ENCODE data around the gene NGLY1.

NGLY1 gene

GRCh38 chr3:25782938-25783660 is at the start of gene NGLY1:
Gene NGLY1 (minus strand): TSS chr3:25783443. CDS start chr3:25783390, 53 bp downstream.
- peak; percentile 87 for DNase-seq

DNA sequence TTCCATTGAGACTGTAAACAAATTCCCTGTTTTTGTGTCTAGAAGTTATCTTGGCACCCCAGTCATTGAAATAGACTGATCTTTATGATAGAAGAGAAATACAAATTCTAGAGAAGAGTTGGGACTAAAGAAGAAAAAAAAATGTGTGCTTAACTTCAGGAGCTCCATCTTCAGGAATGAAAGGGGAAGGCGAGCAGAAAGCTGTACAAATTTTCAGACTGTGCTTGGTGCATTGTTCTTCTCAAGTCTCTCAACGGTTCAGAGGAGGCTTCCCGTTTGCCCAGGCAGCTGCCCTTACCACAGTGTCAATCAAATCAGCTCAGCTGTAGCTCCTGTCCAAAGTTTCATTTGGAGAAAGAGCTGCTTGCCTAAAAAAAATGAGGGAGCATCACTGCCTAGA is 48.3 kb upstream of the NGLY1 start:
- no peak for DNase-seq

- DNase-seq, result peak; percentile 57
These were observed 47.4 kb upstream of the NGLY1 start for GRCh38 chr3:25830373-25831280.

- DNase-seq, result no peak
These were observed 43.3 kb upstream of the NGLY1 start for GRCh38 chr3:25826510-25826909.

- DNase-seq, result no peak
These were observed 40.1 kb upstream of the NGLY1 start for GRCh38 chr3:25823314-25823713.

GRCh38 chr3:25821746-25822573 is 38.7 kb upstream of the NGLY1 start:
- no peak for DNase-seq

GRCh38 chr3:25820816-25821486 is 37.7 kb upstream of the NGLY1 start:
- no peak for DNase-seq

DNA sequence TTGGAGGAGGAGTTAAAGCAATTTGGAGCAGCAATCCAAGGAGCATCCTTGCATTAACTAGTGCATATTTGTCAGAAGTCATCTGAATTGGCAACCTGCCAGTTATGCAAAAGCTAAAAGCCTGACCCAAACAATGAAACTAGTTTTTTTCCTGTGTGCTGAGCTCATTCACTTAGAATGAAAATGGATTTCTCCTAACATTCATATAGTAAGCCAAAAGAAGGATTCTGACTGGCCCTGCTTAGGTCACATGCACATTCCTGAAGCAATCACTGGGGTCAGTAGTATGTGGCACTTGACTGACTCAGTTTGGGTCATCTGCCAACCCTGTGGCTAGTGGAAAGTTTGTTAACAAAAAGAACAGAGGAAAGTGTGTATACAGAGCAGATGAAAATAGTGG is 37.1 kb upstream of the NGLY1 start:
- DNase-seq, result peak; percentile 20

DNA sequence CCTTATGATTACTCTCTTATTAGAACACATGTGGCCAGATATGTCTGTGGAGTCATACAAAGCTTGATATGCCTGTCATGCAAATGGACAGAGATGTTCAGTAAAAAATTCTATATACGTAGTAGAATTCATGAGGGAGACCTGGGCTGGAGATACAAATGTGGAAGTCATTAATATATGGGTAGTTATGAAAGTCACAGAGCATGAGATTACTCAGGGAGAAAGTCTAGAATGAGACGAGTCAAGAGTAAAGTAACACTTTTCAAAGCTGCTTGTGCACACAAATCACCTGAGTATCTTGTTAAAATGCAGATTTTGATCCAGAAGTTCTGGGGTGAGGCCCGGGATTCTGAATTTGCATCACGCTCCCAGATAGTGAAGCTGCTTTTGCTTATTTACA is 35.1 kb upstream of the NGLY1 start:
- DNase-seq, result no peak

GRCh38 chr3:25817638-25818037 is 34.4 kb upstream of the NGLY1 start:
- DNase-seq, result no peak

- DNase-seq, result no peak
These were observed 33.9 kb upstream of the NGLY1 start for GRCh38 chr3:25817107-25817506.

DNA sequence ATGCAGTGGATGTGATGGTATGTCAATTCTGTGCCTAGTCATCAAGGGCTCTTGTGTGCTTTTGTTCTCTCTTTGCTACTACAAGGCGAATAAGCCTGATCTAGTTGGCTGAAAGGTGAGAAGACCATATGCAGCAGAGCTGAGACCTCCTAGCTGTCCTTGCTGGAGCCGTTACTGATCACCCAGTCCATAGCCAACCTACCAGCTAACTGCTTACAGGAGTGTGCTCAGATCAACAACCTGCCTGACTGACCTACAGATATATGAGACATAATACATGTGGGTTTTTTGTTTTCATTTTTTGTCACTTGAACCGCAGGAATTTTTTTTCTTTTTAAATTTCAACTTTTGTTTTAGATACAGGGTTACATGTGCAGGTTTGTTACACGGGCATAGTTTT is 29.4 kb upstream of the NGLY1 start:
- DNase-seq, result no peak

GRCh38 chr3:25804676-25805075 is 21.4 kb upstream of the NGLY1 start:
- no peak for DNase-seq

DNA sequence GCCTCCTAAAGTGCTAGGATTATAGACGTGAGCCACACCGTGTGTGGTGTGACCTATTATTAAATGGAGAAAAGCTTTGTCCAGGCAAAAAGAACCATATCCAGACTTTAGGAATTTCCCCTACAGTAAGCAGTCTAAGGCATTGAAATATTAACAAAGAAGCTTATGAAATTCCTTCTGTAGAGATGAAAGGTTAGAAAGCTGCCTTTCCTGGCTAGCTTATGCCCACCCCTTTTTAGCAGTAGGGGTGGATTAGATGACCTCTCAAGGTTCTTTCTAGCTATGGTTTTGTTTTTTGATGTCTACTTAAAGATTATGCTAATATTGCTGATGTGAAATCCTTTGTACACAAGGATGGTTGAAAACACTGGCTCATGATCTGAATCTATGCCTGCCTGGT is 20.6 kb upstream of the NGLY1 start:
- no peak for DNase-seq

DNA sequence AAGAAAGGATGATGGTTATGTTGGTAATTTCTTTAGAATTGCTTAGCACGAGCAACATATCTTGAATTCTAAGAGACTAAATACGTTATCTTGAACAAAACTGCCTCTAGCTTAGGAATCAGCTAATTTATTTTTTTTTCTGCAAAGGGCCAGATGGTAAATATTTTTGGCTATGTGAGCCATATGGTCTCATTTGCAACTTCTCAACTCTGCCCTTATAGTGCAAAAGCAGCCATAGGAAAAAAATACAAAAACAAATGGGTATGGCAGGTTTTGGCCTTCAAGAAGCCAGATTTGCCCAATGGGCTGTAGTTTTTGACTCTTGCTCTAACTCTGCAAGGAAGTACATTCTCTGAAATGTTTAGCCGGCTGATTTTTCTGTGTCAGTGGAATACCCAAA is 18.5 kb upstream of the NGLY1 start:
- no peak for DNase-seq

DNA sequence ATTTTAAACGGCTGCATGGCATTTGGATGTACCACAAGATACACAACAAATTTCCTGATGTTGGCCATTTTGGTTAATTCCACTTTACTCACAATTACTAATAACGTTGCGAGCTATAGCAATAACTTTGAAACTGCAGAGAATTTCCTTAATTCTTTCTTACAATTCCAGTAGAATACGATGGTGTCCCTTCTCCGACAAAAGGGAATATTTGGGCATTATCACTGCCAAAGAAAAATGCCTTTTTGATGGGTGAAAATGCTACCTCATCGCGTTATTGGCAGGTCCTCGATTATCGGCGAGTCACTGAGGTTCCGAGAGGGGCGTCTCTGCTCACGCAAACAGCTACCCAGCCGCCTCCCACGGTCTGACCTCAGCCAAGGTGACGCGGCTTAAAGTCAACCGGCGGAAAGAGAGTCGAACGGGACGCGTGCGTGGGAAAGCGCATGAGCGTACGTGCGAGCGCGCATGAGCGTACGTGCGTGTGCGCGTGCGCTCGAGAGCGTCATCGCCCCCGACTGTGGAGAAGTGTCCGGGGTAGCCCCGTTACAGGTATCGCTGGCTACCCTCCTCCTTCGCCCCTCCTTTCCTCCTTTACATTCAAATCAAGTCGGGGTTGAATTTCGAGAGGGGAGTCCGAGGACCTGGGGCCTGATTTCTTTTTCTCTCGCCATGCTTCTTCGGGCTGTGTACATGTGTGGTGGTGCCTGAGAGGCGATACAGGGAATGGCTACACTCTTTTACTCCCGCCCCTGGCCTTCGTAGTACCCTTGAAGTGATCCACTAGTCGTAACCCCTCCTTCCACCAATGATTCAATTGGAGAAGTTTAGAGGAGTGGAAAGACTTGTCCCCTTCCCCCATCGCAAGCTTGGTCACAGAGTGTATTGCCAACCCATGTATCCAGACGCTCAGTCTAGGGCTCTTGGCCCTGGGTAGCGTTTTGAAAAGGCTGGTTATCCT is 6.6 kb upstream of the NGLY1 start, which contains the start of gene OXSM:
TSS of gene OXSM (plus strand) at position 495 of the 961 bp plus-strand sequence. CDS start 931 bp downstream, outside the sequence.
- DNase-seq, result peak; percentile 91

DNA sequence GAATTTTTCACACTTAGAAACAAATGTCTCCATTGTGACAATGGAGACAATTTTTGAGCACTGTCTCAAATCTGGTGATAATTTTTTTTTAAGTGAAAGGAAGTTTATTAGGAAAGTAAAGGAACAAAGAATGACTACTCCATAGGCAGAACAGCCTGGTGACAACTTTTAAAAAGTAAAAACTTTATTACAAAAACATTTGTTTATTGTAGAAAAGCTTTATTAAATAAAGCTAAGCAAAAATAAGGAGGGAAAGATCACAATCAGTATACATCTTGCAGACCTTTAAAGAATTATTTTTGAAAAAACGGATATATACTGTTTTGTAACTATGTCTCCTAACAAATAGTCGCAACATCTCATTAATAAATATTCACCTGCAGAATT is 6.0 kb upstream of the NGLY1 start:
- no peak for DNase-seq

DNA sequence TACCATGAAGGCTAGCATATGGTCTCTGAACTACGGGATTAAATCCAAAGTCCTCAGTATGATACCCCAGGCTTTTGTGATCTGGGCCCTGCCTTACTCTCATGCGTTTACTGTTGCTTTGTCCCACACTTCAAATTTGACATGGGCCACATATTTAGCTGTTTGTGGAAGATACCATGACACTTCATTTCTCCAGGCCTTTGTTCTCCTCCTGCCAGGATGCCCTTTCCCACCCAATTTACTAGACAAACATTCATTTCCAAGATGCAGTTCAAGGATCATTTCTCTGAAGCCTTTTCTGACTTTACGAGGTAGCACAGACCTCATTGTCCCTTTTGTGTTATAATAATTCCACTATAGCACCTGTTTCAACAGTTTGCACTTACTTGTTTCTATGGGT is 4.4 kb upstream of the NGLY1 start:
- DNase-seq, result no peak

DNA sequence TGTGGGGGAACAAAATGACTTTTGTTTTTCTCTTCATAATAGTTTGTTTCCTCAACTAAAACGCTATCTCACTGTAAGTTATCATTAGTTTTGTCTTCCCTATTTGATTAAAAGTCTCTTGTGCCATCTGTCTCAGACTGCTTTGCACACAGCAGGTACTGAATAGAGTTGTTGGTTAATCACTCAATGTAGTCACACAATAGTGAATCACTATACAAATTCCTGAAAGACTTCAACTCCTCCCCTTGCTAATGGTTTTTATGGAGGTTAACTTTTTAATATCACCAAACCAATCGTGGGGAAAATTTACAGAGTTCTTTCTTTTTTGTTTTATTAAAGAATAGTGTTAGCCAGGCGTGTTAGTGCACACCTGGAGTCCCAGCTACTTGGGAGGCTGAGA is 2.6 kb upstream of the NGLY1 start:
- no peak for DNase-seq

GRCh38 chr3:25784971-25785370 is 1.7 kb upstream of the NGLY1 start:
- DNase-seq, result no peak
